ENCODE measurements around the gene SLFN12L. TPM values are rescaled to one million over a fixed set of nuclear protein-coding genes. Genes with fewer than 3 reads are reported as not detected.

The SLFN12L gene
- total and polyA plus RNA-seq, 10 of the 15 experiments (the other 5 are each of a cell fraction or from before 2014, with no cell fraction given), result 1.0 to 21.3 (median 9.4) TPM

DNA sequence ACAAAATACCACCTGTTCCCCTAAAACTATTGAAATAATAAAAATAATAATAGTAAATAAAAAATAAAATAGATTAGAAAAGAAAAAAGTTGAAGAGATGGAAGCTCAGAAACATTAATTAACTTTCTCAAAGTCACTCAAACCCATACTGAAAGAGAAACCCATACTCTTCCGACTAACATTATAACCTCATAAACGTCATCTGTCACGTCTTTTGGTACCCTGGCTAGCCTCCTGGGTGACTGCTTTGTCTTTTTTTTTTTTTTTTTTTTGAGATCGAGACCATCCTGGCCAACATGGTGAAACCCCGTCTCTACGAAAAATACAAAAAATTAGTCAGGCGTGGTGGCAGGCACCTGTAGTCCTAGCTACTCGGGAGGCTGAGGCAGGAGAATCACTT is 7.6 kb downstream of the SLFN12L start:
- Histone ChIP-seq H3K4me2 (ENCODE audit: control insufficient read depth, insufficient read depth) (no peak overlapping the region), H3K36me3 (ENCODE audit: control insufficient read depth in 2 of 2, insufficient read depth in 2 of 2, low read length in 1 of 2) (0 out of 4 replicates have a peak, but pooled peaks cover 0 to 3% of the 10 kb centered on the region in 2 experiments), H3K79me2 (ENCODE audit: control insufficient read depth, insufficient read depth, low read length) (peaks cover 54% of the 10 kb centered on the region), H2AFZ (ENCODE audit: control insufficient read depth, low read depth, low read length) (no peak overlapping the region), H3K9ac (ENCODE audit: control insufficient read depth, insufficient read depth, low read length) (no peak overlapping the region), H4K20me1 (ENCODE audit: control insufficient read depth, insufficient read depth) (no peaks in the 10 kb centered on the region), H3K4me3 (no peak overlapping the region), H3K27ac (ENCODE audit: control insufficient read depth, insufficient read depth) (no peak overlapping the region), H3K9me3 (replicated peaks; ENCODE audit: control insufficient read depth, insufficient read depth, low read length) (no peaks in the 10 kb centered on the region; the same call in 2 of the 3 replicates), H3K27me3 (replicated peaks in 1 of 2; ENCODE audit: control insufficient read depth in 2 of 2, insufficient read depth in 2 of 2, low read length in 1 of 2) (no peaks in the 10 kb centered on the region), H3K4me1 (ENCODE audit: control insufficient read depth, insufficient read depth, low read length) (peaks cover 4% of the 10 kb centered on the region; the same call in 1 of the 2 replicates)
- in situ Hi-C loops (cut with MboI) (no loop called here), intact Hi-C loops (cut with micrococcal nuclease; ENCODE audit: unreplicated experiment) (loop anchor here (10.0 kb wide), 1 partner anchor 385 kb away; the partner anchor contains the start of genes NLE1 and UNC45B)
- SMC1A ChIA-PET (ENCODE audit: uncharacterized antibody, unreplicated experiment), result interaction anchor here (0.7 kb wide), 1 partner anchor 8 kb away, joined by 4 read pairs; no protein-coding TSS in a partner anchor
- 78% methylated on average over 5 of the region's 8 CpGs for whole genome bisulfite sequencing (ENCODE audit: insufficient coverage, insufficient replicate concordance, low lambda C conversion rate, missing lambda C conversion rate)
- ATAC-seq (no peak), DNase-seq (ENCODE audit: low read depth, low spot score) (no peak), FAIRE-seq (no peak)
- CTCF ChIA-PET, result interaction anchor here (1.1 to 16.4 kb wide), 3 partner anchors 10 to 217 kb away, joined by 3 to 321 read pairs (median 3); no protein-coding TSS in a partner anchor
- no TSS peak for BruUV-seq (replicated peaks)
- POLR2A ChIA-PET, result interaction anchor here (0.7 kb wide), 2 partner anchors 8 to 71 kb away, joined by 4 to 7 read pairs; no protein-coding TSS in a partner anchor
- RAD21 ChIA-PET (ENCODE audit: unreplicated experiment), result no interaction called here
- TF ChIP-seq, protein P1, sequence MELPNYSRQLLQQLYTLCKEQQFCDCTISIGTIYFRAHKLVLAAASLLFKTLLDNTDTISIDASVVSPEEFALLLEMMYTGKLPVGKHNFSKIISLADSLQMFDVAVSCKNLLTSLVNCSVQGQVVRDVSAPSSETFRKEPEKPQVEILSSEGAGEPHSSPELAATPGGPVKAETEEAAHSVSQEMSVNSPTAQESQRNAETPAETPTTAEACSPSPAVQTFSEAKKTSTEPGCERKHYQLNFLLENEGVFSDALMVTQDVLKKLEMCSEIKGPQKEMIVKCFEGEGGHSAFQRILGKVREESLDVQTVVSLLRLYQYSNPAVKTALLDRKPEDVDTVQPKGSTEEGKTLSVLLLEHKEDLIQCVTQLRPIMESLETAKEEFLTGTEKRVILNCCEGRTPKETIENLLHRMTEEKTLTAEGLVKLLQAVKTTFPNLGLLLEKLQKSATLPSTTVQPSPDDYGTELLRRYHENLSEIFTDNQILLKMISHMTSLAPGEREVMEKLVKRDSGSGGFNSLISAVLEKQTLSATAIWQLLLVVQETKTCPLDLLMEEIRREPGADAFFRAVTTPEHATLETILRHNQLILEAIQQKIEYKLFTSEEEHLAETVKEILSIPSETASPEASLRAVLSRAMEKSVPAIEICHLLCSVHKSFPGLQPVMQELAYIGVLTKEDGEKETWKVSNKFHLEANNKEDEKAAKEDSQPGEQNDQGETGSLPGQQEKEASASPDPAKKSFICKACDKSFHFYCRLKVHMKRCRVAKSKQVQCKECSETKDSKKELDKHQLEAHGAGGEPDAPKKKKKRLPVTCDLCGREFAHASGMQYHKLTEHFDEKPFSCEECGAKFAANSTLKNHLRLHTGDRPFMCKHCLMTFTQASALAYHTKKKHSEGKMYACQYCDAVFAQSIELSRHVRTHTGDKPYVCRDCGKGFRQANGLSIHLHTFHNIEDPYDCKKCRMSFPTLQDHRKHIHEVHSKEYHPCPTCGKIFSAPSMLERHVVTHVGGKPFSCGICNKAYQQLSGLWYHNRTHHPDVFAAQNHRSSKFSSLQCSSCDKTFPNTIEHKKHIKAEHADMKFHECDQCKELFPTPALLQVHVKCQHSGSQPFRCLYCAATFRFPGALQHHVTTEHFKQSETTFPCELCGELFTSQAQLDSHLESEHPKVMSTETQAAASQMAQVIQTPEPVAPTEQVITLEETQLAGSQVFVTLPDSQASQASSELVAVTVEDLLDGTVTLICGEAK (IDR thresholded peaks at IDR 0.05; ENCODE audit: borderline replicate concordance), result no peak
- TF ChIP-seq MTA3 (IDR thresholded peaks at IDR 0.05; ENCODE audit: borderline replicate concordance, low read length) (no peak), CREM (IDR thresholded peaks at IDR 0.05; ENCODE audit: low read depth) (no peak), WRNIP1 (IDR thresholded peaks at IDR 0.05; ENCODE audit: borderline replicate concordance, low read depth, low read length) (no peak), SPI1 (IDR thresholded peaks at IDR 0.05; ENCODE audit: borderline replicate concordance, insufficient read depth, low read depth, low read length) (no peak), SP1 (IDR thresholded peaks at IDR 0.05; ENCODE audit: low read depth, low read length) (no peak), KAT2A (conservative IDR thresholded peaks at IDR 0.05; ENCODE audit: control insufficient read depth, low read depth, low read length) (no peak), HDAC6 (IDR thresholded peaks at IDR 0.05; ENCODE audit: unreplicated experiment) (no peak), SRF (IDR thresholded peaks at IDR 0.05; ENCODE audit: low read depth in 2 of 2, low read length in 2 of 2) (no peak), TCF3 (IDR thresholded peaks at IDR 0.05; ENCODE audit: borderline replicate concordance, insufficient read depth, low read depth, low read length) (no peak)
- TF ChIP-seq, protein P2, sequence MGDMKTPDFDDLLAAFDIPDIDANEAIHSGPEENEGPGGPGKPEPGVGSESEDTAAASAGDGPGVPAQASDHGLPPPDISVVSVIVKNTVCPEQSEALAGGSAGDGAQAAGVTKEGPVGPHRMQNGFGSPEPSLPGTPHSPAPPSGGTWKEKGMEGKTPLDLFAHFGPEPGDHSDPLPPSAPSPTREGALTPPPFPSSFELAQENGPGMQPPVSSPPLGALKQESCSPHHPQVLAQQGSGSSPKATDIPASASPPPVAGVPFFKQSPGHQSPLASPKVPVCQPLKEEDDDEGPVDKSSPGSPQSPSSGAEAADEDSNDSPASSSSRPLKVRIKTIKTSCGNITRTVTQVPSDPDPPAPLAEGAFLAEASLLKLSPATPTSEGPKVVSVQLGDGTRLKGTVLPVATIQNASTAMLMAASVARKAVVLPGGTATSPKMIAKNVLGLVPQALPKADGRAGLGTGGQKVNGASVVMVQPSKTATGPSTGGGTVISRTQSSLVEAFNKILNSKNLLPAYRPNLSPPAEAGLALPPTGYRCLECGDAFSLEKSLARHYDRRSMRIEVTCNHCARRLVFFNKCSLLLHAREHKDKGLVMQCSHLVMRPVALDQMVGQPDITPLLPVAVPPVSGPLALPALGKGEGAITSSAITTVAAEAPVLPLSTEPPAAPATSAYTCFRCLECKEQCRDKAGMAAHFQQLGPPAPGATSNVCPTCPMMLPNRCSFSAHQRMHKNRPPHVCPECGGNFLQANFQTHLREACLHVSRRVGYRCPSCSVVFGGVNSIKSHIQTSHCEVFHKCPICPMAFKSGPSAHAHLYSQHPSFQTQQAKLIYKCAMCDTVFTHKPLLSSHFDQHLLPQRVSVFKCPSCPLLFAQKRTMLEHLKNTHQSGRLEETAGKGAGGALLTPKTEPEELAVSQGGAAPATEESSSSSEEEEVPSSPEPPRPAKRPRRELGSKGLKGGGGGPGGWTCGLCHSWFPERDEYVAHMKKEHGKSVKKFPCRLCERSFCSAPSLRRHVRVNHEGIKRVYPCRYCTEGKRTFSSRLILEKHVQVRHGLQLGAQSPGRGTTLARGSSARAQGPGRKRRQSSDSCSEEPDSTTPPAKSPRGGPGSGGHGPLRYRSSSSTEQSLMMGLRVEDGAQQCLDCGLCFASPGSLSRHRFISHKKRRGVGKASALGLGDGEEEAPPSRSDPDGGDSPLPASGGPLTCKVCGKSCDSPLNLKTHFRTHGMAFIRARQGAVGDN (IDR thresholded peaks at IDR 0.05), result no peak
- TF ChIP-seq, protein P3, sequence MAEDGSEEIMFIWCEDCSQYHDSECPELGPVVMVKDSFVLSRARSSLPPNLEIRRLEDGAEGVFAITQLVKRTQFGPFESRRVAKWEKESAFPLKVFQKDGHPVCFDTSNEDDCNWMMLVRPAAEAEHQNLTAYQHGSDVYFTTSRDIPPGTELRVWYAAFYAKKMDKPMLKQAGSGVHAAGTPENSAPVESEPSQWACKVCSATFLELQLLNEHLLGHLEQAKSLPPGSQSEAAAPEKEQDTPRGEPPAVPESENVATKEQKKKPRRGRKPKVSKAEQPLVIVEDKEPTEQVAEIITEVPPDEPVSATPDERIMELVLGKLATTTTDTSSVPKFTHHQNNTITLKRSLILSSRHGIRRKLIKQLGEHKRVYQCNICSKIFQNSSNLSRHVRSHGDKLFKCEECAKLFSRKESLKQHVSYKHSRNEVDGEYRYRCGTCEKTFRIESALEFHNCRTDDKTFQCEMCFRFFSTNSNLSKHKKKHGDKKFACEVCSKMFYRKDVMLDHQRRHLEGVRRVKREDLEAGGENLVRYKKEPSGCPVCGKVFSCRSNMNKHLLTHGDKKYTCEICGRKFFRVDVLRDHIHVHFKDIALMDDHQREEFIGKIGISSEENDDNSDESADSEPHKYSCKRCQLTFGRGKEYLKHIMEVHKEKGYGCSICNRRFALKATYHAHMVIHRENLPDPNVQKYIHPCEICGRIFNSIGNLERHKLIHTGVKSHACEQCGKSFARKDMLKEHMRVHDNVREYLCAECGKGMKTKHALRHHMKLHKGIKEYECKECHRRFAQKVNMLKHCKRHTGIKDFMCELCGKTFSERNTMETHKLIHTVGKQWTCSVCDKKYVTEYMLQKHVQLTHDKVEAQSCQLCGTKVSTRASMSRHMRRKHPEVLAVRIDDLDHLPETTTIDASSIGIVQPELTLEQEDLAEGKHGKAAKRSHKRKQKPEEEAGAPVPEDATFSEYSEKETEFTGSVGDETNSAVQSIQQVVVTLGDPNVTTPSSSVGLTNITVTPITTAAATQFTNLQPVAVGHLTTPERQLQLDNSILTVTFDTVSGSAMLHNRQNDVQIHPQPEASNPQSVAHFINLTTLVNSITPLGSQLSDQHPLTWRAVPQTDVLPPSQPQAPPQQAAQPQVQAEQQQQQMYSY (CRISPR knock-in tag; IDR thresholded peaks at IDR 0.05), result no peak

All from GM12878 (cell line).